H54 (cell line): Measurements from ENCODE around the gene FUT8.
"Not testable (repeated sequence)": the region's sequence is repeated elsewhere in the genome, so short reads cannot be mapped to it uniquely, and the experiment has no call there.

Experiments used
- DNase-seq: peaks from one replicate; pipeline ENCODE4 v3.0.0; 2011; ENCODE audit warnings: low spot score, mixed read lengths; ENCODE audit not compliant: insufficient read length
- FAIRE-seq: peaks from 3 replicates; lab custom pipeline; 2011; peaks lifted over from hg19 to GRCh38; lab: Jason Lieb, UNC
- POLR2A ChIP-seq: IDR thresholded peaks from 2 replicates; pipeline ENCODE4 v1.6.1; 2011; ENCODE audit warnings: low read depth, mild to moderate bottlenecking, low read length

FUT8 gene

DNA sequence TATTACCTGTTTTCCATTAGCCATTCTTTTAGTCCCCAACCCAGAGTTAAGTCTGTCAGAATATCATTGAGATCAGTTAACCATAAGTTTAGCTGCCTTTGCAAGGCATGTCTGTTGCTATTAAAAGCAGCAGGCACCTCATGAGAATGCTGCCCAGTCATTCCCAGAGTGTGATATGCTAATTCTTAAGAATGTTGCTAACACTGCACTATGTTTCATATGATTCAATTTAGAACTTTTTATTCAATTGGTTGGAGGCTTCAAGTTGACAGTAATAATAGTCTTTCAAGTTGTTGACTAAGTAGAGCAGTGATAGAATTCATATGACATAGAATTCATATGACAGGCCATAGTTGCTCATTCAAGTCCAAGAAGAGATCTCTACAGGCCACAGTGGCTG lies 292.3 kb downstream of the FUT8 start:
- DNase-seq (no peak), FAIRE-seq (no peak)

DNA sequence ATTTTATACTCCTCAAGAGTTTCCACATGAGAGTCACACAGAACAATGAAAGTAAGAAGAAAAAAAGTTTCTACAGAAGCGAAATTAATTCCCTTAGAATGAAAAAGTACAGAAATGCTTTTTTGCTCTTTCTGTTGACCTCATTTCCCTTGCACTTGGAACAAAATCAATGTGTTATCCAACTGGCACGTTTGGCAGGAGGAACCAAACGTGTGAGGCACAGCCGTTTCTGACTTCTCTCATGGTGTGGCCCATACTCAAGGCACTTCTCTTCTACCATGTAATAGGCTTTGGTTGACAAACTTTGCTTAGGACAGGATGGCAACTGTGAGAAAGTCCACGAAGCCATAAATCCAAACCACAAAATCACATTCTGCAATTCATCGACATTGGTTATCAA lies 297.0 kb downstream of the FUT8 start:
- no peak for DNase-seq
- no peak for TF ChIP-seq POLR2A
- FAIRE-seq, result no peak

More for the DNA sequence above, 292.3 kb downstream of the FUT8 start:
- TF ChIP-seq POLR2A, result no peak

DNA sequence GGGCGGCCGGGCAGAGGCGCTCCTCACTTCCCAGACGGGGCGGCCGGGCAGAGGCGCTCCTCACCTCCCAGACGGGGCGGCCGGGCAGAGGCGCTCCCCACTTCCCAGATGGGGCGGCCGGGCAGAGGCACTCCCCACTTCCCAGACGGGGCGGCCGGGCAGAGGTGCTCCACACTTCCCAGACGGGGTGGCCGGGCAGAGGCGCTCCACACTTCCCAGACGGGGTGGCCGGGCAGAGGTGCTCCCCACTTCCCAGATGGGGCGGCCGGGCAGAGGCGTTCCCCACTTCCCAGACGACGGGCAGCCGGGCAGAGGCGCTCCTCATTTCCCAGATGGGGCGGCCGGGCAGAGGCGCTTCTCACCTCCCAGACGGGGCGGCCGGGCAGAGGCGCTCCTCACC lies 304.3 kb downstream of the FUT8 start:
- not testable (repeated sequence) for FAIRE-seq, DNase-seq

DNA sequence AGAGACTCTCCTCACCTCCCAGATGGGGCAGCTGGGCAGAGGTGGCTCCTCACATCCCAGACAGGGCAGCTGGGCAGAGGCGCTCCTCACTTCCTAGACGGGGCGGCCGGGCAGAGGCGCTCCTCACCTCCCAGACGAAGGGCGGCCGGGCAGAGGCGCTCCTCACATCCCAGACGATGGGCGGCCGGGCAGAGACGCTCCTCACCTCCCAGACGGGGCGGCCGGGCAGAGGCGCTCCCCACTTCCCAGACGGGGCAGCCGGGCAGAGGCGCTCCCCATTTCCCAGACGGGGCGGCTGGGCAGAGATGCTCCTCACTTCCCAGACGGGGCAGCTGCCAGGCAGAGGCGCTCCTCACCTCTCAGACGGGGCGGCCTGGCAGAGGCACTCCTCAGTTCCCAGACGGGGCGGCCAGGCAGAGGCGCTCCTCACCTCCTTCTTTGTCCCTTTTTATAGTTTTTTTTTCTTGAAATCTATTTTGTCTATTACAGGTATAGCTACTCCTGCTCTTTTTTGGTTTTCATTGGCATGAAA lies 304.9 kb downstream of the FUT8 start:
- not testable (repeated sequence) for DNase-seq, FAIRE-seq

DNA sequence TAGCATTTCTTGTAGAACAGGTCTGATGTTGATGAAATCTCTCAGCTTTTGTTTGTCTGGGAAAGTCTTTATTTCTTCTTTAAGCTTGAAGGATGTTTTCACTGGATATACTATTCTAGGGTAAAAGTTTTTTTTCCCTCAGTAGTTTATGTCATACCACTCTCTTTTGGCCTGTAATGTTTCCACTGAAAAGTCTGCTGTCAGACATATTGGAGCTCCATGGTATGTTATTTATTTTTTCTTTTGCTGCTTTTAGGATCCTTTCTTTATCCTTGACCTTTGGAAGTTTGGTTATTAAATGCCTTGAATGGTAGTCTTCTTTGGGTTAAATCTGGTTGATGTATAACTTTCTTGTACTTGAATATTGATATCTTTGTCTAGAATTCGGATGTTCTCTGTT lies 306.1 kb downstream of the FUT8 start:
- DNase-seq (no peak), FAIRE-seq (no peak)
- TF ChIP-seq POLR2A, result no peak

DNA sequence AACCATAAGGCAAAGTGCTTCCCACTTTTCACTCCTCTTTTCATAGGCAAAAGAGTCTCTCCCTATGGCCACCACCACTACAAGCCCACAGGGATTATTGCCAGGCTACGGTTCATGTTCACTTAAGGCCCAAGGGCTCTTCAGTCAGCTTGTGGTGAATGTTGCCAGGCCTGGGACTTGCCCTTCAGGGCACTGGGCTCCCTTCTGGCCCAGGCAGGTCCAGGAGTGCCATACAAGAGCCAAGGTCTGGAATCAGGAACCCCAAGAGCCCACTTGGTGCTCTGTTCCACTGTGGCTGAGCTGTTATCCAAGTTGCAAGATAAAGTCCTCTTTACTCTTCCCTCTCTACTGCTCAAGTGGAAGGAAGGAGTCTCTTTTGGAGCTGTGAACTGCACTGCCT lies 307.6 kb downstream of the FUT8 start:
- no peak for TF ChIP-seq POLR2A
- DNase-seq (no peak), FAIRE-seq (no peak)

DNA sequence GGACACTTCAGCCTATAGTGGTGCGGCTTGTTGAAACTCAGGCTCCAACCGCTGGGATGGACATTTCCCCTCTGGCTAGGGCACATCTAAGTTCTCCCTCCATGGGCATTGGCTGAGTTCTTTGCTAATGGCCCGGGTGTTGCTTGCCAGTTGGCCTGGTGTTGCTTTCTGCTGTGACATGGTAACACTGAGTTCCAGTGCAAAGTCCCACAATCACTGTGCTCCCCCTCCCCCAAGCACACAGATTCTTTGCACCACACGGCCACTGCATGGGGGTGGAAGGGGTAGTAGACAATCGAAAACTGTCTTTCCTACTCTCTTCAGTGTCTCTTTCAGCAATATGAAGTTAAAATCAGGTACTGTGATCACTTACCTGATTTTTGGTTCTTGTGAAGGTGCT lies 308.2 kb downstream of the FUT8 start:
- DNase-seq (no peak), FAIRE-seq (no peak)
- TF ChIP-seq POLR2A, result no peak

DNA sequence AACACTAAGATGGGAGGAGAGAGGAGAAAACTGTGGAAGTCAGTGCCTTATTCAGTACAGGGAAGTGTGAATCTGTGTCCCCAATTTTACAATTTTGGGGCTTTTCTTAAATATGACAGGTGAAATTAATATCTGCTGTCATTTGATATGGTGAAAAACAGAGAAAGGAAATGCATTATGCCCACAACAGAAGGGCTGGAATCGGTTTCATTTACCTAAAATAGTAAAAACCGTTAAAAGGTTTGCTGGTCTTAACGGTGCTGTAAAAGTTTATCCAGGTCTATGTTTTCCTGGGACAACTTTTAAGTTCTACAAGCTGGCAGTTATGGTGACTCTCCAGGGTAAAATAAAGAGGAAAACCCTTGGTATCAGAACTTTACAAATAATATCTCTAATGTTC lies 310.8 kb downstream of the FUT8 start:
- no peak for DNase-seq
- TF ChIP-seq POLR2A, result no peak
- no peak for FAIRE-seq

DNA sequence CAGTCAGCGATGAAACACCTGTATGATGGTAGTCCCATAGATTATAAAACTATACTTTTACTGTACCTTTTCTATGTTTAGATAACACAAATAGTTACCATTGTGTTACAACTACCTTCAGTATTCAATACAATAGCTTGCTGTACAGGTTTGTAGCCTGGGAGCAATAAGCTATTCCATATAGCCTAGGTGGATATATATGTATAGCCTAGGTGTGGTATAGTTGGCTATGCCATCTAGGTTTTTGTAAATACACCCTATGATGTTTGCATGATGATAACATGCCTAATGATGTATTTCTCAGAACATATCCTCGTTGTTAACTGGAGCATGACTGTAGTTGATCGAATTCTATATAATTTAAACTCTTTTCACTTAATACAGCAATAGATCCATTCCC lies 316.1 kb downstream of the FUT8 start:
- DNase-seq, result no peak
- FAIRE-seq, result no peak
- no peak for TF ChIP-seq POLR2A

DNA sequence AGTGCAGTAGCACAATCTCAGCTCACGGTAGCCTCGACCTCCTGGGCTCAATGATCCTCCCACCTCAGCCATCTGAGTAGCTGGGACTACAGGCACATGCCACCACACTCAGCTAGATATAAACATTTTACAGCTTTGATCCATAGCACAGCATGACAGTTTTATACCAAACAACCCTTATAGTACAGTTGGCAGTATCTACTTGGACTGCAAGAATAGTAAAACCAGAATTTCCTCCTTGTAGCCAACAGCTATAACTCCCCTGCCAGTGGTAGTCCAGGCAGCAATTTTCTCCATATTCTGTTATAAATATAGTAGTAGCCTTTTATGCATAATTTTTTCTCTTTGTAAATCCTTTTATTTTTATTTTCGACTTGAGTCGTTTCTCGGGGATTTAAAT lies 317.0 kb downstream of the FUT8 start:
- FAIRE-seq, result no peak
- no peak for TF ChIP-seq POLR2A

DNA sequence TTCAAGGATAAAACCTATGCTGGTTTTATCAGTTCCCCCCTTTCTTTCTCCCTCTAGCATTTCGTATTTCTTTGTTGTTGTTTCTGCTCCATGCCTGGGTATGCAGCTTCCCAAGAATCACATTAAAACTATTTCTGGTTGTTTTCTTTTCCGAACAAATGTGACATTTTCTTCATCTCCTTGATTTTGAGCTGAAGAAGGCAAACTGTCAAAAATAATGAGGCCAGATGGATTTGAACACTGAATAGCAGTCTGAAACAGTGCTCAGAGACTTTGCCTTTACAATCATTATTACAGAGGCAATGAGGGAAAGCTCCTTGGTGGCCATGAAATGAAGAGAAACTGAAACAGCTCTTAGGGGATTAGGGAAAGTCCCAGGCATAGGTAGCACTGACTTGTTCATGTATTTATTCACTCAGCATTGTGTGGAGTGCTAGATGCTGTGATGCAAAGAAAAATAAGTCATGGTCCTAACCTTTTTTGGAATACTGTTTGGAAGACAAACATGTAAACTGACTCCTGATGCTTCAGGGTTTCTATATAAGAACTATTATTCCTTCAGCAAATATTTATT lies 319.5 kb downstream of the FUT8 start:
- DNase-seq (no peak), FAIRE-seq (no peak)

More for the DNA sequence above, 317.0 kb downstream of the FUT8 start:
- DNase-seq, result no peak

DNA sequence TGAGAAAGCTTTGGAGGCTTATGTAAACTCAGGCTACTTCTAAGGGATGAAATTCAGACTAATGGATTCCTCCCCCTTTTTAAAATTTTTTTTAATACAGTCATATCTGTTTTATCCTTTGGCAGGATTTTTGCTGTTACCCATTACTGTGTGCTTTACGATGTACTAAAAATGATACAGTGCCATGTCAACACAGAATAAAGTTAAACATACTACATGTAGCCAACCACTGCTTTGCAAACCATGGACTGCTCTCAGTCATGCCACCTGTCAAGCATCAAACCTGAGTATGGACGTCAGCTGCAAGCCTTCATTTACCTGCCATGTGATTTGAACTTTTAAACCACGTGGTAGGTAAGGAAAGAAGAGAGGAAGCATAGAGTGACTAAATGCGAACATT lies 325.8 kb downstream of the FUT8 start:
- no peak for FAIRE-seq
- no peak for DNase-seq
- TF ChIP-seq POLR2A, result no peak

More for the DNA sequence above, 319.5 kb downstream of the FUT8 start:
- no peak for TF ChIP-seq POLR2A

DNA sequence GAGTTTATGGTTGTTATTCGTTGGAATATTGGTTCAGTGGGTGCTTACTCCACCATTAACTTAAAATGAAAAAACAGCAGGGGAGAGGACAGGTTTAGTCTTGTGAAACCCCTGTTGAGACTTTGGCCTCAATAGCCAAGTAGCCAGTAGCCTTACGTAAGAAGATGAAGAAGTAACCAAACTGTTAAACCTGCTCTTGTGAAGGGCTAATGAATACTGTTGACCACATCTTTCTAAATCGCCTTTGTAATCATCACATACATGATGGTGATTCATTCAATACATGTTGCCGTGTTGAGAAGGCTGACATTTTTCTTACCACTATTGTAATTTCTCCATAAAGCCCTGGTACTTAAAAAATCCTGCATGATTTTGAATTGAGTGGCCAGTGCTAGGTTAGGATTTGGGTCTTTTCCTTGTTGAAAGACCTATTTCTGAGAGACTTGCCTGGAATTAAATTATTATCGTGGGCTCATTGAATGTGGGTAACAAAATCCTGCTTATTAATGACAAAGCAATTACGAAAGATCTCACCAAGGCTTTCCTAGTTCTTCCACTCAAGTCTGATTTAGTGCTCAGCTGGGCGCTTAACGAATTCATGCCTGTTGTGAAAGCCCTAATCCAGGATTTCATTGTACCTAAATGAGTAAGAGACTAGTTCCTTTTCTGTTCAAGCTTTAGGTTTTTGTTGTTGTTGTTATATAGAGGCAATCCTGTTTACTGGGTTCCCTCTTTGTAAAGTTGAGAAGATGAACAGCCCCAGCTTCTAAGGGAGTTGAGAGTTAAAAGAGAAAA lies 333.1 kb downstream of the FUT8 start:
- FAIRE-seq, result peak; percentile 43
- no peak for TF ChIP-seq POLR2A
- DNase-seq, result no peak

DNA sequence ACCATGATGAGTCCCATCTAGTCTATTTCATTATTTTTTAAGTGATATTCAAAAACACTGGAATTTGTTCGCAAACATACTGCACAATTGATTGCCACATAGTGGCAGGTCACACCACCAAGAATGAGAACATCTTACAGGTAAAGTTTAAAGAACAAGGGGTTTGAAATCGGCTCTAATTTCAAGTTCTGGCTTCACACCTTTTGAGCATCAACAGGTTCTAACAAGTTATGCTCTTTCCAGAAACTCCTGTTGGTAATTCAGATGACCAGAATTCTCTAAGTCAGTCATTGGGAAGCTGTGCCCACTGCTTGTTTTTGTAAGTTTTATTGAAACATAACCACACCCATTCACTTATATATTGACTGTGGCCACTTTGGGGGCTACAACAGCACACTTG lies 336.3 kb downstream of the FUT8 start:
- TF ChIP-seq POLR2A, result no peak
- DNase-seq (no peak), FAIRE-seq (no peak)

DNA sequence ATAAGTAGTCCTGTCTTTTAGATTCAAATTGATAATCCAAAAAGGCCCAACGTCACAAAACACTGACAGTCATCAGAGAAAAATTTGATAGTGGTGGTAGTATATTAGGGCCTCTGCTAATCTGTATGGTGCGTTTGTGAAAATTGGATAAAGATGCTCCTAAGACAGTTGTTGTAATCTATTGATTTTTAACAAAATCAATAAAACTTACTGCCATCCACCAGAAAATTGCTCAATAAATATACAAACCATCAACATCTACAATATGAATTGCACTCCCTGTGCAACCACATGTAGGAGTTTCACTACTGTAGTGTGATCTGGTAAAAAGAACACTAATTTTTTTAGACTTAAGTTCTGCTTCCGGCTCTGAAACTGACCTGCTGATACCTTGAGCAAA lies 336.8 kb downstream of the FUT8 start:
- FAIRE-seq (no peak), DNase-seq (no peak)
- TF ChIP-seq POLR2A, result no peak
